Left forelimb (tissue), 1 donor: ENCODE measurements around the gene NANOS1.
"Not testable (repeated sequence)": the region's sequence is repeated elsewhere in the genome, so short reads cannot be mapped to it uniquely, and the experiment has no call there.

Experiments
- DNase-seq: peaks from one replicate; pipeline ENCODE4 v3.0.0-alpha.2; 2018; ENCODE audit warnings: low spot score

NANOS1 gene

GRCh38 chr10:119007211-119007574 is 22.3 kb upstream of the NANOS1 start:
- DNase-seq = no peak

GRCh38 chr10:119020627-119020946 is 8.9 kb upstream of the NANOS1 start:
- DNase-seq = no peak

- DNase-seq = no peak
Measured at GRCh38 chr10:119022846-119023552, 6.5 kb upstream of the NANOS1 start.

- no peak for DNase-seq
Measured at GRCh38 chr10:119023553-119023868, 6.0 kb upstream of the NANOS1 start.

- DNase-seq = no peak
Measured at GRCh38 chr10:119024882-119025281, 4.6 kb upstream of the NANOS1 start.

GRCh38 chr10:119025336-119025735 is 4.2 kb upstream of the NANOS1 start:
- no peak for DNase-seq

GRCh38 chr10:119025776-119026175 is 3.7 kb upstream of the NANOS1 start:
- DNase-seq = no peak

- DNase-seq = no peak
Measured at GRCh38 chr10:119026301-119027110, 3.0 kb upstream of the NANOS1 start.

GRCh38 chr10:119028445-119028899 is 1.0 kb upstream of the NANOS1 start:
- DNase-seq = not testable (repeated sequence)

- DNase-seq = peak; percentile 93
Measured at GRCh38 chr10:119028900-119029612, 458 bp upstream of the NANOS1 start.

- DNase-seq = peak; percentile 74
Measured at GRCh38 chr10:119030421-119031250, 1.1 kb downstream of the NANOS1 start.

GRCh38 chr10:119031496-119032059 is 2.1 kb downstream of the NANOS1 start:
- no peak for DNase-seq

GRCh38 chr10:119039161-119039560 is 9.6 kb downstream of the NANOS1 start:
- no peak for DNase-seq

GRCh38 chr10:119041326-119041725 is 11.8 kb downstream of the NANOS1 start:
- no peak for DNase-seq

- no peak for DNase-seq
Measured at GRCh38 chr10:119042169-119042568, 12.7 kb downstream of the NANOS1 start.

- no peak for DNase-seq
Measured at GRCh38 chr10:119045561-119045960, 16.0 kb downstream of the NANOS1 start.

GRCh38 chr10:119049361-119049760 is 19.8 kb downstream of the NANOS1 start:
- DNase-seq = no peak

- DNase-seq = no peak
Measured at GRCh38 chr10:119049777-119050176, 20.3 kb downstream of the NANOS1 start.

- no peak for DNase-seq
Measured at GRCh38 chr10:119051775-119052174, 22.3 kb downstream of the NANOS1 start.

GRCh38 chr10:119055472-119055871 is 26.0 kb downstream of the NANOS1 start:
- no peak for DNase-seq

GRCh38 chr10:119058010-119058409 is 28.5 kb downstream of the NANOS1 start:
- no peak for DNase-seq

- DNase-seq = no peak
Measured at GRCh38 chr10:119059557-119059956, 30.0 kb downstream of the NANOS1 start.
